Tibial artery (tissue), 4 donors: ENCODE results near the gene SLC24A4.

Experiments used
- DNase-seq, 2 donors: peaks; one replicate each; pipeline ENCODE4 v3.0.0-alpha.2; 2019
- H3K27ac ChIP-seq, 2 donors: fragments of 200-600 bp; sonication (generic) in 1 of 2; 1 replicate in 1 of 2; 2 replicates in 1 of 2; pipeline ENCODE4 v1.5.1; 2018 to 2019; ENCODE audit warnings: mild to moderate bottlenecking in 1 of 2
- H3K27me3 ChIP-seq, 2 donors: fragments of 200-600 bp; sonication (generic) in 1 of 2; one replicate each; pipeline versions ENCODE4 v1.5.1 to v1.6.0; 2016 to 2019
- H3K36me3 ChIP-seq, 3 donors: fragments of 200-600 bp; sonication (generic) in 2 of 3; one replicate each; pipeline ENCODE4 v1.5.1; 2016 to 2019; ENCODE audit warnings: mild to moderate bottlenecking in 2 of 3
- H3K4me1 ChIP-seq, 4 donors: fragments of 200-600 bp; sonication (generic) in 2 of 4; 1 replicate in 3 of 4; 2 replicates in 1 of 4; pipeline ENCODE4 v1.5.1; 2016 to 2019
- H3K4me3 ChIP-seq, 2 donors: fragments of 200-600 bp; sonication (generic) in 1 of 2; 1 replicate in 1 of 2; 2 replicates in 1 of 2; pipeline ENCODE4 v1.5.1; 2018 to 2019; ENCODE audit warnings: mild to moderate bottlenecking in 2 of 2
- H3K9me3 ChIP-seq, 3 donors: fragments of 200-600 bp; sonication (generic) in 1 of 3; one replicate each; pipeline ENCODE4 v1.5.1; 2016 to 2019
- intact Hi-C: fragments of 100-400 bp; cut with DNase I; formaldehyde crosslinking; loops from one replicate; pipeline ENCODE4 v1.15.0; 2023; ENCODE audit warnings: low total_unique reads
- TF ChIP-seq, protein P1 (sequence below), 2 experiments: fragments of 200-600 bp in 1 of 2; fragments of 450-650 bp in 1 of 2; IDR thresholded peaks; one replicate each; pipeline ENCODE4 v1.5.1; 2017 to 2019; ENCODE audit warnings: antibody characterized with exemption in 2 of 2, mild to moderate bottlenecking in 1 of 2, moderate library complexity in 1 of 2

Gene SLC24A4

DNA sequence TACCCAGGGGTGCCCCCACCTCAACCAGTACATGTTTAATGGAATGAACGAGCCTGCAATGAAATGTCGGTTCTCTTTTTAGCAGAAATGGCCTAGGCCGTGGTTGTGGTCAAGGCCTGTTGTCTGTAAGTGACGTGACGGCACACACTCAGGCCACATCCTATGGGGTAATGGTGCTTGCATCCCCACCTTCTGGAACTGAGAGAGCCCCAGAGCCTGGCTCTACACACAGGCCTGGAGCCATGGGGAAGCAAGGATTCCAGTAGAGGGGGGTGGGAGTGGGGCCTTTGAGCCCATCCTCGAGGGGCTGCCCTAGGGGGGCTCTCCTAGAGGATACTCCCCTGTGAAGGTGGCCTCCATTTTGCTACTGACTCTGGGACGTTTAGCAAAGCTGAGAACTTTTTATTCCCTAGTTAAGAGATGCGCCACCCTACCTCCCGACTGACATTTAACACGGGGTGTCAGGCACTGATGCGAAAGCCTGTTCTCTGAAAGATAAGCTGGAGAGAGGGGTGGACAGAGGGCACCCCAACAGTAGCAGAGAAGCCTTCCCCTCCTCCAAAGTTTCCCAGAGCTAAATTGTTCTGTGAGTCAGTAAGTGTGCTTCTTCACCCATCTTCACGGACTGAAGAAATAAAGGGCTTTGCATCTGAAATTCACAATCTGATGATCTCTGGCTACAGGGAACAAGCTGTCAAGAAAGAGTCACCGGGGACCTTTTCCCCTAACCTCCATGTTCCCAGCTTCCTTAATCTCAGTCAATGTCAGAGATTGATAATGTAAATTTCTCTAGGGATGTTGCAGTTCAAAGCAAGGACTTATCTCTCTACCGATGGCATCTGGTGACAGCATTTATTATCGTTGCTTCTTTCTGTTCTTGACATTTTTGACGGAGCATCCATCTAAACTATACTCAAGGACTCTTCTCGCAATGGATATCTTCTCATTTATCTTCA, 197.4 kb downstream of the SLC24A4 start:
- H3K9me3 ChIP-seq = no peaks in the 10 kb centered on the region
- peaks cover 0 to 19% (median 5%) of the 10 kb centered on the region in 4 donors for H3K4me1 ChIP-seq
- H3K27ac ChIP-seq = no peak overlapping the region

DNA sequence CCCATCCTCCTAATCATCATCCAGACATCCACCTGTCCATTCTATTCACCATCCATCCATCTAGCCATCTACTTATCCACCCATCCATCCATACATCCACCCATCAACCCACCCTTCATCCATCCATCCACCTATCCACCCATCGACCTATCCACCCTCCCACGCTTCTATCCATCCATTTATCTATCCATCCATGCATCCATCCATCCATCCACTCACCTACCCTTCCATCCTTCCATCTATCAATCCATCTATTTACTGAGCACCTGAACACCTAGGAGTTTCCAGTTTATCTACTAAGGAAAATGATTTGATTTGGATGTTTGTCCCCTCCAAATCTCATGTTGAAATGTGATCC, 198.1 kb downstream of the SLC24A4 start:
- Histone ChIP-seq H3K36me3 (no peaks in the 10 kb centered on the region), H3K9me3 (no peaks in the 10 kb centered on the region), H3K4me3 (no peak overlapping the region), H3K27ac (no peak overlapping the region), H3K4me1 (peaks cover 0 to 14% (median 4%) of the 10 kb centered on the region in 4 donors), H3K27me3 (no peaks in the 10 kb centered on the region)
- TF ChIP-seq, protein P1, sequence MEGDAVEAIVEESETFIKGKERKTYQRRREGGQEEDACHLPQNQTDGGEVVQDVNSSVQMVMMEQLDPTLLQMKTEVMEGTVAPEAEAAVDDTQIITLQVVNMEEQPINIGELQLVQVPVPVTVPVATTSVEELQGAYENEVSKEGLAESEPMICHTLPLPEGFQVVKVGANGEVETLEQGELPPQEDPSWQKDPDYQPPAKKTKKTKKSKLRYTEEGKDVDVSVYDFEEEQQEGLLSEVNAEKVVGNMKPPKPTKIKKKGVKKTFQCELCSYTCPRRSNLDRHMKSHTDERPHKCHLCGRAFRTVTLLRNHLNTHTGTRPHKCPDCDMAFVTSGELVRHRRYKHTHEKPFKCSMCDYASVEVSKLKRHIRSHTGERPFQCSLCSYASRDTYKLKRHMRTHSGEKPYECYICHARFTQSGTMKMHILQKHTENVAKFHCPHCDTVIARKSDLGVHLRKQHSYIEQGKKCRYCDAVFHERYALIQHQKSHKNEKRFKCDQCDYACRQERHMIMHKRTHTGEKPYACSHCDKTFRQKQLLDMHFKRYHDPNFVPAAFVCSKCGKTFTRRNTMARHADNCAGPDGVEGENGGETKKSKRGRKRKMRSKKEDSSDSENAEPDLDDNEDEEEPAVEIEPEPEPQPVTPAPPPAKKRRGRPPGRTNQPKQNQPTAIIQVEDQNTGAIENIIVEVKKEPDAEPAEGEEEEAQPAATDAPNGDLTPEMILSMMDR (IDR thresholded peaks at IDR 0.05) = no peak
- no peak for DNase-seq
- intact Hi-C loops = no loop called here

More for the DNA sequence above, 197.4 kb downstream of the SLC24A4 start:
- TF ChIP-seq, protein P1 (IDR thresholded peaks at IDR 0.05) = no peak
- no peaks in the 10 kb centered on the region for H3K36me3 ChIP-seq
- intact Hi-C loops = no loop called here
- DNase-seq = no peak
- H3K27me3 ChIP-seq = no peaks in the 10 kb centered on the region
- no peak overlapping the region for H3K4me3 ChIP-seq

DNA sequence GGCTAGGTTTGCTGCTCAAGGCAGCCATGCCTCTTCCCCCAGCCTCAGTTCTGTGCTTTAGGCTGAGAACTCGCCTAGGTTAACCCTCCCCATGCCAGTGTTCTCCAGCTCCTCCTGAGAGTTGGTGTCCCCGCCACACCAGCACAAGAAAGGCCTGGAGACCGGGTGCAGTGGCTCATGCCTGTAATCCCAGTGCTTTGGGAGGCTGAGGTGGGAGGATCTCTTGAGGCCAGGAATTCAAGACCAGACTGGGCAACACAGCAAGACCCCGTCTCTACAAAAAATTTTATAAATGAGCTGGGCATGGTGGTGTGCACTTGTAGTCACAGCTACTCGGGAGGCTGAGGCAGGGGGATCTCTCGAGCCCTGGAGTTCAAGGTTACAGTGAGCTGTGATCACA, 200.8 kb downstream of the SLC24A4 start:
- no peak overlapping the region for H3K27ac ChIP-seq
- peaks cover 0 to 14% (median 4%) of the 10 kb centered on the region in 4 donors for H3K4me1 ChIP-seq
- no peak for DNase-seq
- H3K27me3 ChIP-seq = no peaks in the 10 kb centered on the region
- no peaks in the 10 kb centered on the region for H3K9me3 ChIP-seq
- TF ChIP-seq, protein P1 (IDR thresholded peaks at IDR 0.05) = no peak
- intact Hi-C loops = no loop called here
- H3K36me3 ChIP-seq = no peaks in the 10 kb centered on the region
- no peak overlapping the region for H3K4me3 ChIP-seq

DNA sequence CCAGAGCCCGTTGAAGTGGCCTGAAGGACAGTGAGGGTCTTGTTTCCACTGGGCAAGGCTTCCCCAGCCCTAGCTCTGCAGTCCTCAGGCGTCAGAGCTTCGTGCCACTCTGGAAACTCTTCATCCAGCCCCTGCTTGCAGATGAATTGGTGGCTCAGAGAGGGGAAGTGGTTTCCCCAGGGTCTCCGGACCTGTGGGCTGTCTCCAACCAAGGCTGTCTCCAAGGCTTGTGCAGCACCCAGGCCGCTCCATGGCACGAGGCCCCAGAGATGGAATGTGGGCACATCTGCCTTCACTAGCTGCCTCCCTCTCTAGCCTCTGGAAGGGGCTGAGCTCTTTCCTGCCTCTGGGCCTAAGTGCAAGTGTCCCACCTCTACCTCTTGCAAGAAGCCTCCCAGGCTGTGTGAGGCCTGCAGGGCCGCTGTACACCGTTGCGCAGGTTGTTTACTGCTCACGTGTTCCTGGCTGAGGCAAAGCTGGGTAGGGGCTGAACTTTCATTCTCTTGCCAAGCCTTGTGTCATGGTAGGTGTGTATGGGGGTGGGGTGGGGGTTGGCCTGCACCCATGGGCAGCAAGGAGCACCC, 201.7 kb downstream of the SLC24A4 start:
- H3K27me3 ChIP-seq = no peaks in the 10 kb centered on the region
- no peak for DNase-seq
- no peaks in the 10 kb centered on the region for H3K9me3 ChIP-seq
- intact Hi-C loops = no loop called here
- no peak overlapping the region for H3K4me3 ChIP-seq
- TF ChIP-seq, protein P1 (IDR thresholded peaks at IDR 0.05) = no peak
- no peak overlapping the region for H3K27ac ChIP-seq
- H3K36me3 ChIP-seq = no peaks in the 10 kb centered on the region
- peaks cover 0 to 14% (median 4%) of the 10 kb centered on the region in 4 donors for H3K4me1 ChIP-seq

DNA sequence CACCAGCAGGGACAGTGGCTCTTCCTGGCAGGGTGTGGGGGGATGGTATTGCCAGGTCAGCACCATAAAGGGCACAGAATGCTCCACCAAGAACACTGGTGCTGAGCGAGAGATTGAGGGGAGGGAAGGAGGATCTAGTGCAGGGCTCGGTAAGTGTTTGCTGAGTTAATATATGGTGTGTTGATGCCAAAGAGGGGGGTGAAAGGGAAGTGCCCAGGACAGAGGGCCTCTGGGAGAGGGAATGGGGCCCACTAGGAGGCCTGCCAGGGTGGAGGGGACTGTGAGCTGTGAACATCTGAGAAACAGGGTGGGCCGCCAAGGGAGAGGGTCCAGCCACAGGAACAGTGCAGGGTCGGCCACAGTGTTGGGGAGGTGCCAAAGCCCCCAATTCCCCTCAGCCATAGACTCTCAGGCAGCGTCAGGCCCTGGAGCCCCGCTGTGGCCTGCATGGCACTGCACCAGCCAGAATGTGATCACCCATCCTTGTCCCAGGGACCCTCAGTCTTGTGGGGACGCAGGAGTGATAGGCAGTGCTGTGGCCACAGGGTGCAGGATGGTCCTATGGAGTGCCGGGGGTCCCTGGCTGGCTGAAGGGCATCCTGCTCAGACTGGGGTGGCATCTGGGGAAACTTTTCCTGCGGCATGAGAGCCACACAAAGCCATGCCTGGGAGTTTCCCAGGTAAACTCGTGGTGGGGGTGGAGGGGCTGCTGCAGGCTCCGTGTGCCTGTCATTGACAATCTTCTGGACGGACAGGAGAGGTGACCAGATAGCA, 202.5 kb downstream of the SLC24A4 start:
- Histone ChIP-seq H3K27me3 (no peaks in the 10 kb centered on the region), H3K27ac (no peak overlapping the region), H3K4me3 (no peak overlapping the region), H3K4me1 (peaks cover 0 to 14% (median 4%) of the 10 kb centered on the region in 4 donors), H3K9me3 (no peaks in the 10 kb centered on the region), H3K36me3 (no peaks in the 10 kb centered on the region)
- intact Hi-C loops = no loop called here
- TF ChIP-seq, protein P1 (IDR thresholded peaks at IDR 0.05) = no peak
- no peak for DNase-seq
